NCI-H1694 (cell line): ENCODE measurements around the gene CNPY3.
A peak's percentile ranks its signal among the peaks of the same experiment; 100 is the strongest.
"Not testable (repeated sequence)": the region's sequence is repeated elsewhere in the genome, so short reads cannot be mapped to it uniquely, and the experiment has no call there.

Experiments used
- DNase-seq: peaks from one replicate; lab custom pipeline; 2025; lab: John Stamatoyannopoulos, UW

CNPY3 gene

GRCh38 chr6:42928986-42929820 is at the start of gene CNPY3:
Gene CNPY3 (plus strand): TSS chr6:42929480. CDS start chr6:42929571, 91 bp downstream.
- DNase-seq, result peak; percentile 87

- not testable (repeated sequence) for DNase-seq
These were observed 49.0 kb upstream of the CNPY3 start for GRCh38 chr6:42880240-42880817.

- DNase-seq, result not testable (repeated sequence)
These were observed 48.4 kb upstream of the CNPY3 start for GRCh38 chr6:42880871-42881270.

- DNase-seq, result no peak
These were observed 43.6 kb upstream of the CNPY3 start for GRCh38 chr6:42885702-42886101.

GRCh38 chr6:42888201-42888600 is 41.1 kb upstream of the CNPY3 start:
- DNase-seq, result not testable (repeated sequence)

GRCh38 chr6:42889815-42890214 is 39.5 kb upstream of the CNPY3 start:
- DNase-seq, result no peak

GRCh38 chr6:42890311-42891198 is 38.7 kb upstream of the CNPY3 start:
- DNase-seq, result no peak

GRCh38 chr6:42891199-42891722 is 38.0 kb upstream of the CNPY3 start:
- DNase-seq, result no peak

- not testable (repeated sequence) for DNase-seq
These were observed 35.0 kb upstream of the CNPY3 start for GRCh38 chr6:42894041-42894828.

- no peak for DNase-seq
These were observed 33.0 kb upstream of the CNPY3 start for GRCh38 chr6:42896178-42896719.

- peak; percentile 53 for DNase-seq
These were observed 30.4 kb upstream of the CNPY3 start for GRCh38 chr6:42898891-42899361.

- DNase-seq, result no peak
These were observed 29.4 kb upstream of the CNPY3 start for GRCh38 chr6:42899871-42900270.

GRCh38 chr6:42901538-42901957 is 27.7 kb upstream of the CNPY3 start:
- DNase-seq, result peak; percentile 85

- DNase-seq, result not testable (repeated sequence)
These were observed 26.6 kb upstream of the CNPY3 start for GRCh38 chr6:42902429-42903263.

- DNase-seq, result no peak
These were observed 24.8 kb upstream of the CNPY3 start for GRCh38 chr6:42904467-42904866.

GRCh38 chr6:42907336-42907735 is 21.9 kb upstream of the CNPY3 start:
- DNase-seq, result no peak

GRCh38 chr6:42909835-42910234 is 19.4 kb upstream of the CNPY3 start:
- no peak for DNase-seq

GRCh38 chr6:42911171-42912021 is 17.9 kb upstream of the CNPY3 start:
- DNase-seq, result no peak

- DNase-seq, result no peak
These were observed 14.7 kb upstream of the CNPY3 start for GRCh38 chr6:42914546-42914945.
